GM12878 (cell line): ENCODE data around the gene TP53RK. TPM values are rescaled to one million over a fixed set of nuclear protein-coding genes. Genes with fewer than 3 reads are reported as not detected.

Source experiments
- ATAC-seq: fragments of 200-7000 bp; cut with Tn5 transposase; 3 replicates; pipeline ENCODE4 v1.9.1; 2020; ENCODE audit warnings: mild to moderate bottlenecking, moderate library complexity
- BruUV-seq: library from RNA; stranded (reverse); fragments of 400-500 nt; replicated peaks from 2 replicates; lab custom pipeline; 2021; lab: Mats Ljungman, UMichigan
- CTCF ChIA-PET: fragments of 300-600 bp; sonication (Branson Sonifier 250); formaldehyde crosslinking; extraction: SDS; loops from one replicate; lab custom pipeline; 2021; ENCODE audit warnings: inconsistent platforms; lab: Yijun Ruan, JAX
- POLR2A ChIA-PET: fragments of 350-600 bp; formaldehyde crosslinking; extraction: SDS; loops from one replicate; lab custom pipeline; 2021; ENCODE audit warnings: inconsistent platforms; lab: Charles Lee
- RAD21 ChIA-PET: fragments of 300-600 bp; sonication (Branson Sonifier 250); formaldehyde crosslinking; loops from one replicate; lab custom pipeline; 2023; ENCODE audit warnings: antibody characterized with exemption; ENCODE audit not compliant: unreplicated experiment; lab: Charles Lee
- SMC1A ChIA-PET: fragments of 300-600 bp; sonication (Branson Sonifier 250); formaldehyde crosslinking; loops from one replicate; lab custom pipeline; 2023; ENCODE audit not compliant: unreplicated experiment, uncharacterized antibody; lab: Charles Lee
- DNase-seq: peaks from one replicate; pipeline ENCODE4 v3.0.0-alpha.2; 2011; ENCODE audit warnings: low read depth, low spot score
- FAIRE-seq: peaks from 3 replicates; lab custom pipeline; 2011; peaks lifted over from hg19 to GRCh38; lab: Jason Lieb, UNC
- H2AFZ ChIP-seq: 2 replicates; pipeline ENCODE4 v1.6.0; 2011; ENCODE audit warnings: low read depth, low read length, control low read depth; ENCODE audit not compliant: control insufficient read depth
- H3K27ac ChIP-seq: 2 replicates; pipeline ENCODE4 v1.5.1; 2011; ENCODE audit warnings: control low read depth; ENCODE audit not compliant: control insufficient read depth, insufficient read depth
- H3K27me3 ChIP-seq, 2 experiments: replicated peaks in 1 of 2; 2 replicates each; pipeline versions ENCODE4 v1.6.0 to v1.6.1; 2011; ENCODE audit warnings: low read length in 1 of 2; ENCODE audit not compliant: control insufficient read depth in 2 of 2, insufficient read depth in 2 of 2
- H3K36me3 ChIP-seq, 2 experiments: 2 replicates each; pipeline ENCODE4 v1.5.1; 2011; ENCODE audit warnings: low read length in 1 of 2; ENCODE audit not compliant: control insufficient read depth in 2 of 2, insufficient read depth in 2 of 2
- H3K4me1 ChIP-seq: 2 replicates; pipeline ENCODE4 v1.6.1; 2011; ENCODE audit warnings: mild to moderate bottlenecking, low read length, moderate library complexity, mixed read lengths; ENCODE audit not compliant: control insufficient read depth, insufficient read depth
- H3K4me2 ChIP-seq: 2 replicates; pipeline ENCODE4 v1.6.0; 2011; ENCODE audit warnings: control low read depth; ENCODE audit not compliant: control insufficient read depth, insufficient read depth
- H3K4me3 ChIP-seq: fragments of 200-600 bp; sonication (generic); 2 replicates; pipeline ENCODE4 v1.5.1; 2016
- H3K79me2 ChIP-seq: 2 replicates; pipeline ENCODE4 v1.6.0; 2011; ENCODE audit warnings: low read length; ENCODE audit not compliant: control insufficient read depth, insufficient read depth
- H3K9ac ChIP-seq: 2 replicates; pipeline ENCODE4 v1.8.0; 2011; ENCODE audit warnings: low read length, control low read depth, mixed read lengths; ENCODE audit not compliant: control insufficient read depth, insufficient read depth
- H3K9me3 ChIP-seq: replicated peaks from 3 replicates; pipeline ENCODE4 v1.5.1; 2011; ENCODE audit warnings: mild to moderate bottlenecking, low read length; ENCODE audit not compliant: control insufficient read depth, insufficient read depth
- H4K20me1 ChIP-seq: 2 replicates; pipeline ENCODE4 v1.6.0; 2011; ENCODE audit not compliant: control insufficient read depth, insufficient read depth
- CTCF ChIP-seq, 3 experiments: IDR thresholded peaks in 2 of 3; conservative IDR thresholded peaks in 1 of 3; 2 replicates each; pipeline ENCODE4 v1.5.1; 2011; ENCODE audit warnings: low read depth in 3 of 3, low read length in 3 of 3, mild to moderate bottlenecking in 3 of 3, control low read depth in 2 of 3, moderate library complexity in 2 of 3, inconsistent platforms in 1 of 3, mixed read lengths in 1 of 3; ENCODE audit not compliant: control insufficient read depth in 2 of 3, insufficient read depth in 1 of 3; ENCODE audit errors: extremely low read depth in 1 of 3
- E2F4 ChIP-seq: IDR thresholded peaks from 2 replicates; pipeline ENCODE4 v1.6.1; 2012; ENCODE audit warnings: low read depth, low read length, improper control_type of control experiment
- ESRRA ChIP-seq: IDR thresholded peaks from 2 replicates; pipeline ENCODE4 v1.6.1; 2012; ENCODE audit warnings: mild to moderate bottlenecking, low read length, improper control_type of control experiment
- GABPA ChIP-seq: IDR thresholded peaks from 2 replicates; pipeline ENCODE4 v1.6.1; 2014; ENCODE audit warnings: antibody characterized with exemption, low read depth, mild to moderate bottlenecking, inconsistent platforms
- NR2C2 ChIP-seq: IDR thresholded peaks from 2 replicates; pipeline ENCODE4 v1.6.1; 2011; ENCODE audit warnings: borderline replicate concordance, low read depth; ENCODE audit not compliant: control insufficient read depth, insufficient read length
- PBX3 ChIP-seq: IDR thresholded peaks from 2 replicates; pipeline ENCODE4 v1.6.1; 2011; ENCODE audit warnings: mild to moderate bottlenecking, low read depth, low read length, moderate library complexity; ENCODE audit not compliant: insufficient replicate concordance
- PRDM15 ChIP-seq: fragments of 450-650 bp; formaldehyde crosslinking; IDR thresholded peaks from 2 replicates; pipeline ENCODE4 v1.4.0; 2020; ENCODE audit warnings: mild to moderate bottlenecking, moderate library complexity
- RUNX3 ChIP-seq: IDR thresholded peaks from 2 replicates; pipeline ENCODE4 v1.6.1; 2012; ENCODE audit warnings: low read length, inconsistent platforms
- SPI1 ChIP-seq: IDR thresholded peaks from 2 replicates; pipeline ENCODE4 v1.6.1; 2011; ENCODE audit warnings: low read depth, mild to moderate bottlenecking, low read length, moderate library complexity, borderline replicate concordance; ENCODE audit not compliant: insufficient read depth
- STAT1 ChIP-seq: fragments of 450-650 bp; conservative IDR thresholded peaks from 2 replicates; pipeline ENCODE4 v1.6.1; 2014; ENCODE audit warnings: antibody characterized with exemption, mild to moderate bottlenecking
- TCF12 ChIP-seq: IDR thresholded peaks from 2 replicates; pipeline ENCODE4 v1.6.1; 2011; ENCODE audit warnings: low read depth, mild to moderate bottlenecking, low read length
- TCF7 ChIP-seq: IDR thresholded peaks from 2 replicates; pipeline ENCODE4 v1.6.1; 2014; ENCODE audit warnings: antibody characterized with exemption, borderline replicate concordance
- WRNIP1 ChIP-seq: IDR thresholded peaks from 2 replicates; pipeline ENCODE4 v1.6.1; 2011; ENCODE audit warnings: low read depth, low read length, improper control_type of control experiment, borderline replicate concordance
- ZBED1 ChIP-seq: IDR thresholded peaks from 2 replicates; pipeline ENCODE4 v1.6.1; 2016; ENCODE audit warnings: borderline replicate concordance
- WGBS: methylation state at CpG from one replicate; pipeline ENCODE4 v1.1.6; 2016; ENCODE audit warnings: low lambda C conversion rate; ENCODE audit not compliant: insufficient replicate concordance, insufficient coverage; ENCODE audit errors: missing lambda C conversion rate; 5-methylcytosine and 5-hydroxymethylcytosine counted together
- in situ Hi-C: fragments of 300-500 bp; cut with MboI; formaldehyde crosslinking; loops from 9 replicates; pipeline ENCODE4 v1.14.3; 2018; ENCODE audit warnings: mixed read lengths
- intact Hi-C: fragments of 100-400 bp; cut with micrococcal nuclease; formaldehyde crosslinking; loops from one replicate; pipeline ENCODE4 v1.14.2; 2022; ENCODE audit not compliant: unreplicated experiment
- polyA plus RNA-seq, 11 experiments: library from polyadenylated mRNA; depleted of rRNA in 4 of 11; unstranded in 6 of 11; stranded (reverse) in 5 of 11; fragments of >200 nt; fragmentation: Nextera tagmentation in 4 of 11; fragmentation: Illumina TruSeq in 1 of 11; extraction: Ambion mirVana in 4 of 11; extraction: Trizol in 1 of 11; gene quantifications; 1 replicate in 1 of 11; 2 replicates in 10 of 11; pipeline versions ENCODE4 v1.2.1 to v1.2.3, GENCODE V29; 2011 to 2016; ENCODE audit warnings: inconsistent platforms in 2 of 11, missing spikeins in 2 of 11, low read depth in 1 of 11
- total RNA-seq, 4 experiments: library from RNA; depleted of rRNA in 3 of 4; stranded (reverse); fragments of >200 nt in 3 of 4; fragmentation: Illumina TruSeq in 1 of 4; extraction: Trizol in 1 of 4; gene quantifications; 2 replicates each; pipeline versions ENCODE4 v1.2.1 to v1.2.3, GENCODE V29; 2013 to 2021

The TP53RK gene
- total and polyA plus RNA-seq, 10 of the 15 experiments (the other 5 are each of a cell fraction or from before 2014, with no cell fraction given): 3.8 to 23.1 (median 16.1) TPM

- TF ChIP-seq TCF7 (no peak), PBX3 (no peak), RUNX3 (no peak), WRNIP1 (no peak), CTCF (IDR thresholded peaks at IDR 0.05 in 2 of 3, conservative IDR thresholded peaks at IDR 0.05 in 1 of 3; ENCODE audit: control insufficient read depth in 2 of 3, extremely low read depth in 1 of 3, insufficient read depth in 1 of 3, low read depth in 3 of 3, low read length in 3 of 3) (no peak), E2F4 (no peak), SPI1 (no peak), NR2C2 (no peak), GABPA (no peak), STAT1 (no peak), ESRRA (no peak), TCF12 (no peak), ZBED1 (no peak), PRDM15 (CRISPR knock-in tag) (no peak)
- Histone ChIP-seq H4K20me1 (peaks cover 6% of the 10 kb centered on the region; the same call in 1 of the 2 replicates), H3K4me3 (no peak overlapping the region), H3K4me2 (no peak overlapping the region), H3K79me2 (peaks cover 35% of the 10 kb centered on the region), H3K27me3 (no peaks in the 10 kb centered on the region), H3K27ac (no peak overlapping the region), H3K36me3 (peaks cover 0 to 11% of the 10 kb centered on the region in 2 experiments; a peak in 1 of 4 replicates), H2AFZ (no peak overlapping the region), H3K9me3 (no peaks in the 10 kb centered on the region), H3K4me1 (peaks cover 13% of the 10 kb centered on the region), H3K9ac (no peak overlapping the region)
- 90% methylated on average over 23 of the region's 23 CpGs for WGBS
- intact Hi-C loops (loop anchor here (5.0 kb wide), 1 partner anchor 142 kb away; no protein-coding TSS in a partner anchor), in situ Hi-C loops (loop anchor here (5.0 to 10.0 kb wide), 2 partner anchors 129 to 162 kb away; partner anchors contain the start of gene OCSTAMP)
- DNase-seq (no peak), FAIRE-seq (no peak), ATAC-seq (no peak)
- SMC1A ChIA-PET: interaction anchor here (2.3 kb wide), 1 partner anchor 102 kb away, joined by 7 read pairs; no protein-coding TSS in a partner anchor
- no TSS peak for BruUV-seq
- CTCF ChIA-PET: interaction anchor here (1.4 to 11.6 kb wide), 5 partner anchors 10 to 163 kb away, joined by 3 to 114 read pairs (median 10); no protein-coding TSS in a partner anchor
- RAD21 ChIA-PET: interaction anchor here (1.7 to 2.4 kb wide), 2 partner anchors 131 to 162 kb away, joined by 4 to 9 read pairs; no protein-coding TSS in a partner anchor
- POLR2A ChIA-PET: no interaction called here
These were observed 5.1 kb downstream of the TP53RK start for GRCh38 chr20:46683939-46684750.
